Right lobe of liver (tissue), 6 donors: ENCODE results near the gene CYLD. TPM values are rescaled to one million over a fixed set of nuclear protein-coding genes. Genes with fewer than 3 reads are reported as not detected.

Experiments used
- ATAC-seq, 4 donors: fragments of 200-7000 bp; cut with Tn5 transposase; one replicate each; pipeline ENCODE4 v1.9.1; 2020; ENCODE audit warnings: mild to moderate bottlenecking in 4 of 4, moderate library complexity in 4 of 4
- DNase-seq, 3 donors: peaks; one replicate each; pipeline ENCODE4 v3.0.0-alpha.2; 2020
- H3K27ac ChIP-seq, 3 donors: fragments of 200-600 bp; one replicate each; pipeline ENCODE4 v1.8.0; 2022
- H3K27me3 ChIP-seq, 2 donors: fragments of 200-600 bp; one replicate each; pipeline ENCODE4 v1.8.0; 2022
- H3K36me3 ChIP-seq, 4 donors: fragments of 200-600 bp; sonication (generic) in 1 of 4; one replicate each; pipeline versions ENCODE4 v1.5.1 to v1.8.0; 2017 to 2022; ENCODE audit warnings: control low read depth in 1 of 4
- H3K4me1 ChIP-seq, 4 donors: fragments of 200-600 bp; sonication (generic) in 1 of 4; one replicate each; pipeline versions ENCODE4 v1.5.1 to v1.8.0; 2017 to 2022; ENCODE audit warnings: control low read depth in 1 of 4
- H3K4me3 ChIP-seq, 3 donors: fragments of 200-600 bp; one replicate each; pipeline ENCODE4 v1.8.0; 2022
- H3K9me3 ChIP-seq, 4 donors: fragments of 200-600 bp; sonication (generic) in 1 of 4; one replicate each; pipeline versions ENCODE4 v1.5.1 to v1.8.0; 2017 to 2022; ENCODE audit warnings: control low read depth in 1 of 4
- POLR2A ChIP-seq: fragments of 450-650 bp; IDR thresholded peaks from one replicate; pipeline ENCODE4 v1.6.1; 2017; ENCODE audit warnings: antibody characterized with exemption, mild to moderate bottlenecking
- WGBS: methylation state at CpG from one replicate; pipeline ENCODE4 v1.1.6; 2018; ENCODE audit warnings: low coverage, low lambda C conversion rate; ENCODE audit not compliant: insufficient coverage; ENCODE audit errors: missing lambda C conversion rate; 5-methylcytosine and 5-hydroxymethylcytosine counted together
- intact Hi-C, 2 donors: fragments of 100-400 bp; cut with DNase I; formaldehyde crosslinking; loops; one replicate each; pipeline versions ENCODE4 v1.11.2 to v1.14.1; 2022
- total RNA-seq, 6 experiments: library from RNA; depleted of rRNA in 2 of 6; stranded (reverse); fragments of >200 nt in 2 of 6; fragmentation: NEBNext Ultra II Directional in 3 of 6; extraction: Animal tissue kit (Norgen Biotek cat#: 25700) in 3 of 6; gene quantifications; one replicate each; pipeline versions ENCODE4 v1.1.0 to v1.2.4, GENCODE V29; 2016 to 2023
- TF ChIP-seq, protein P1 (sequence below), 4 donors: fragments of 200-600 bp in 3 of 4; fragments of 450-650 bp in 1 of 4; IDR thresholded peaks; one replicate each; pipeline versions ENCODE4 v1.5.1 to v1.8.0; 2016 to 2022; ENCODE audit warnings: antibody characterized with exemption in 4 of 4, mild to moderate bottlenecking in 2 of 4
- donor health status: DM: no; HTN: yes; CAD: no.
- donor health status: DM: no; HTN: no; CAD: no.
- donor health status: DM: no; HTN: no; CAD: no.
- donor health status: DM: no; HTN: yes; CAD: no.
- donor health status: DM: no; HTN: yes; CAD: no.

Gene CYLD
- total RNA-seq, 6 experiments from 2014 or later, result 17.0 to 34.2 (median 19.5) TPM

DNA sequence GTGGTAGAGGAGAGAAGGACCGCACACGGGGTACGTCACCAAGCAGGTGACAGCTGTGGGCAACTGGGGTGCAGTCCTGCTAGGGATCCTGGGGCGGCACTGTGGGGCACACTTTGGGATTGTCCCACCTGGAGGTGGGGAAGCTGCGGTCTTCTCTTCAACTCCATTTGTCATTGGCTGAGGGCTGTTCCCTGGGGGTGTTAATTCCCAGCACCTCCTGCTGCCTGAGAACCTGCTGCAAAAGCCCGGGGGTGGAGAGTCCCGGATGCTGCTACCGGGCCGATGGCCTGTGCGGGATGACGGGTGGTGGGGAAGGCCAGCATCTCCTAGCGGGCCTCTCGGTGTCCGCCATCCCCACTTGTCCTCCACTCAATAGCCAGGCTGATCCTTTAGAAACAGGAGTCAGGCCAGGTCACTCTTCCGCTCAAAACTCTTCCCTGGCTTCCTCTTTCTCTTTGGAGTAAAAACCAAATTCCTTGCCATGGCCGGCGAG is 100.2 kb downstream of the CYLD start:
- Histone ChIP-seq H3K4me1 (peaks cover 0 to 63% (median 27%) of the 10 kb centered on the region in 4 donors), H3K9me3 (no peaks in the 10 kb centered on the region), H3K4me3 (peak overlapping the region in 1 of 3 donors; percentile 35), H3K27ac (peak overlapping the region; percentile 57 to 87 (median 85)), H3K27me3 (no peaks in the 10 kb centered on the region), H3K36me3 (no peaks in the 10 kb centered on the region)
- no peak for DNase-seq
- ATAC-seq, result peak in 2 of 4 donors; percentile 0
- TF ChIP-seq, protein P1, sequence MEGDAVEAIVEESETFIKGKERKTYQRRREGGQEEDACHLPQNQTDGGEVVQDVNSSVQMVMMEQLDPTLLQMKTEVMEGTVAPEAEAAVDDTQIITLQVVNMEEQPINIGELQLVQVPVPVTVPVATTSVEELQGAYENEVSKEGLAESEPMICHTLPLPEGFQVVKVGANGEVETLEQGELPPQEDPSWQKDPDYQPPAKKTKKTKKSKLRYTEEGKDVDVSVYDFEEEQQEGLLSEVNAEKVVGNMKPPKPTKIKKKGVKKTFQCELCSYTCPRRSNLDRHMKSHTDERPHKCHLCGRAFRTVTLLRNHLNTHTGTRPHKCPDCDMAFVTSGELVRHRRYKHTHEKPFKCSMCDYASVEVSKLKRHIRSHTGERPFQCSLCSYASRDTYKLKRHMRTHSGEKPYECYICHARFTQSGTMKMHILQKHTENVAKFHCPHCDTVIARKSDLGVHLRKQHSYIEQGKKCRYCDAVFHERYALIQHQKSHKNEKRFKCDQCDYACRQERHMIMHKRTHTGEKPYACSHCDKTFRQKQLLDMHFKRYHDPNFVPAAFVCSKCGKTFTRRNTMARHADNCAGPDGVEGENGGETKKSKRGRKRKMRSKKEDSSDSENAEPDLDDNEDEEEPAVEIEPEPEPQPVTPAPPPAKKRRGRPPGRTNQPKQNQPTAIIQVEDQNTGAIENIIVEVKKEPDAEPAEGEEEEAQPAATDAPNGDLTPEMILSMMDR (IDR thresholded peaks at IDR 0.05), result no peak
- no peak for TF ChIP-seq POLR2A
- WGBS, result 53% methylated on average over 3 of the region's 17 CpGs
- intact Hi-C loops, result no loop called here

DNA sequence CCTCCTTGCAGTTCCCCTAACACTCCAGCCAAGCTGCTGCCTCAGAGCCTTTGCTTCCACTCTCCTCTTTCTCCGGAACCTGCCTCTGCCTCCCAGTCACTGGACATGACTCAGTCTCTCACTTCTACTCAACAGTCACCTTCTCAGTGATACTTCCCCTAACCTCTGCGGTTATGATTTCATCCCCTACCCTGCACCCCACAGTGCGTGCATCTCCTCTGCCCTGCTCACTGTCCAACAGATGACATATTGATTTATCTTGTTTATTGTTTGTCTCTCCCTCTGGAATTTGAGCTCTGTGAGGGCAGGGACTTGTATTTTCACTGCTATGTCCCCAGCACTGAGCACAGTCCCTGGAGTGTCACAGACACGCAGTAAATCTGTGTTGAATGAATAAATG is 100.7 kb downstream of the CYLD start:
- H3K27ac ChIP-seq, result peak overlapping the region; percentile 57 to 87 (median 85)
- whole genome bisulfite sequencing, result 23% methylated on average over 4 of the region's 4 CpGs
- peak overlapping the region in 1 of 3 donors; percentile 11 for H3K4me3 ChIP-seq
- no peaks in the 10 kb centered on the region for H3K36me3 ChIP-seq
- intact Hi-C loops, result no loop called here
- no peak for TF ChIP-seq POLR2A
- TF ChIP-seq, protein P1 (IDR thresholded peaks at IDR 0.05), result no peak
- peak; percentile 66 to 81 (median 72) for ATAC-seq
- no peaks in the 10 kb centered on the region for H3K9me3 ChIP-seq
- H3K27me3 ChIP-seq, result no peaks in the 10 kb centered on the region
- H3K4me1 ChIP-seq, result peaks cover 0 to 63% (median 27%) of the 10 kb centered on the region in 4 donors
- peak in 1 of 3 donors; percentile 62 for DNase-seq

DNA sequence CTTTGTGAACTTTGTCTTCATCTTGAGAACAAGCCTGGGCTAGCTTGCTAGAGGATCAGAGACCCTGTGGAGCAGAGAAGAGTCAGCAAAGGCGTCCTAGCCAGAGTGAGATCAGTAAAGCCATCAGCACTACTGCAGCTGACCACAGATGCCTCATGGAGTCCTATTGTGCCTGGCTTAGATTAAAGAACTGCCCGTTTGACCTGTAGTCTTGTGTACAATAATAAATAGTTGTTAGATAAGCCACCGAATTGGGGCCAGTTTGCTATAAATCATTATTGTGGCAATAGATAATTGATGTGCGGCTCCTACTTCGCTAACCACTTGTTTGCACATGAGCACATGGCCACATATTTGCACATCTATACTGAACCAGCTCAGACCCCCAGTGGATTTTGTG is 103.0 kb downstream of the CYLD start:
- H3K4me1 ChIP-seq, result peaks cover 0 to 60% (median 28%) of the 10 kb centered on the region in 4 donors
- no peak overlapping the region for H3K4me3 ChIP-seq
- no peak for DNase-seq
- H3K9me3 ChIP-seq, result no peaks in the 10 kb centered on the region
- intact Hi-C loops, result no loop called here
- H3K27me3 ChIP-seq, result no peaks in the 10 kb centered on the region
- H3K36me3 ChIP-seq, result no peaks in the 10 kb centered on the region
- H3K27ac ChIP-seq, result peak overlapping the region in 2 of 3 donors; percentile 28 to 87
- 29% methylated on average over 5 of the region's 5 CpGs for WGBS
- ATAC-seq, result peak; percentile 29 to 47 (median 44)
- no peak for TF ChIP-seq POLR2A
- TF ChIP-seq, protein P1 (IDR thresholded peaks at IDR 0.05), result no peak

DNA sequence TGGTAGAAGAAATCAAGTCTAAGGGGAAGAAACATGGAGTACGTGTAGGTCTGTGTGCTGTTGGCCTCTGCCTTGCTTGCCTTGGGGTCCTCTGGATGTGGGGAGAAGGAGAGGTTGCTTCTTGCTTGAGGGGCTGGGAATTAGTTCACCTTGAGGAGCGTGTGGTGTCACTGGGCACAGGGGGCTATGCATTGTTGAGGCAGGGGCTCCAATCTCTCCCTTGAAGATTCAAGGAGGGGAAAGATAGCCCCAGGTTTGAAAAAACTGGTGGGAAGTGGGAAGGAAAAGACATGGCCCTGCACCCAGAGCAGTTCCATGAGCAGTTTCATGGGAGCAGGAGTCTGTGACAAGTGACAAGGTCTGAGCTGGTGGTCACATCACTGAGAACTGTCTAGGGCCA is 103.4 kb downstream of the CYLD start:
- intact Hi-C loops, result no loop called here
- Histone ChIP-seq H3K4me1 (peaks cover 0 to 63% (median 28%) of the 10 kb centered on the region in 4 donors), H3K27ac (peak overlapping the region in 2 of 3 donors; percentile 28 to 87), H3K4me3 (no peak overlapping the region), H3K27me3 (no peaks in the 10 kb centered on the region), H3K9me3 (no peaks in the 10 kb centered on the region), H3K36me3 (no peaks in the 10 kb centered on the region)
- no peak for TF ChIP-seq POLR2A
- TF ChIP-seq, protein P1 (IDR thresholded peaks at IDR 0.05), result no peak
- DNase-seq (no peak), ATAC-seq (no peak)
- 83% methylated on average over 2 of the region's 2 CpGs for WGBS
